HG03025 (cell line): ENCODE results near the gene HSH2D.

Source experiments
- ATAC-seq: cut with Tn5 transposase; IDR thresholded peaks from one replicate; pipeline ENCODE4 v1.9.1; 2021; ENCODE audit warnings: mild to moderate bottlenecking, moderate library complexity; ENCODE audit not compliant: unreplicated experiment, low FRiP score

HSH2D gene

GRCh38 chr19:16190736-16191135 lies 47.3 kb downstream of the HSH2D start:
- no peak for ATAC-seq

GRCh38 chr19:16191216-16191908 lies 47.9 kb downstream of the HSH2D start:
- no peak for ATAC-seq

DNA sequence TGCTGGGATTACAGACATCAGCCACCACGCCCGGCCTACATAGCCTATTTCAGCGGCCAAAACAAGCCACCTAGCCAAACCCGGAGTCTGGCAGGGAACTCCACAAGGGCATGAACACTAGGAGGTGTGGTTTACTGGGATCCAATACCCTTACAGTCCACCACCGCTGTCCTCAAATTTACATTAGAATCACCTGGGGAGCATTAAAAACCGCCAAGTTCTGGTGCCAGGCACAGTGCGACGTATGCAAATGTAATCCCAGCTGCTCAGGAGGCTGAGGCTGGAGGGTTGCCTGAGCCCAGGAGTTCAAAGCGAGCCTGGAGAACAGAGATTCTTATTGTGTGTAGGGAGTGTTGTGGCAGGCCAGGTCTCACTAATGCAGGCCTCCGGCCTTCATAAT lies 50.0 kb downstream of the HSH2D start:
- ATAC-seq: no peak

DNA sequence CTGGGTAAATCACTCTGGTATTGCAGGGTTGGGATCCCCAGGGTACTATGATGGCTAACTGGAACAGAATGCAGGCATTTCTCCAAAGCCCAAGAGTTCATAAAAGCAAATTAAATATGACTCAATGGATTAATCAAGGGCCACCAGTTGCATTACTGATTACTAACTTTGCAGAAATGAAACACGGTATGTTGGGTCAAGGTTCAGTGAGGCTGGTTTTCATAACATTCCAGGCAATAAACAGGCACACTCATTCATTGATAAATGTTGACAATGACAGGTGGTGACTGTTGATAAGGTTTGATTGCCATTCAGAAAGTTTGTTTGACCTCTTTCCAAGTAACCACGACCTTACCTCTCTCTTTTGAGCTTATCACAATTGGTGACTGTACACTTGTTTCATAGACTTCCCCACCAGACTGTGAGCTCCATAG lies 53.7 kb downstream of the HSH2D start:
- no peak for ATAC-seq

DNA sequence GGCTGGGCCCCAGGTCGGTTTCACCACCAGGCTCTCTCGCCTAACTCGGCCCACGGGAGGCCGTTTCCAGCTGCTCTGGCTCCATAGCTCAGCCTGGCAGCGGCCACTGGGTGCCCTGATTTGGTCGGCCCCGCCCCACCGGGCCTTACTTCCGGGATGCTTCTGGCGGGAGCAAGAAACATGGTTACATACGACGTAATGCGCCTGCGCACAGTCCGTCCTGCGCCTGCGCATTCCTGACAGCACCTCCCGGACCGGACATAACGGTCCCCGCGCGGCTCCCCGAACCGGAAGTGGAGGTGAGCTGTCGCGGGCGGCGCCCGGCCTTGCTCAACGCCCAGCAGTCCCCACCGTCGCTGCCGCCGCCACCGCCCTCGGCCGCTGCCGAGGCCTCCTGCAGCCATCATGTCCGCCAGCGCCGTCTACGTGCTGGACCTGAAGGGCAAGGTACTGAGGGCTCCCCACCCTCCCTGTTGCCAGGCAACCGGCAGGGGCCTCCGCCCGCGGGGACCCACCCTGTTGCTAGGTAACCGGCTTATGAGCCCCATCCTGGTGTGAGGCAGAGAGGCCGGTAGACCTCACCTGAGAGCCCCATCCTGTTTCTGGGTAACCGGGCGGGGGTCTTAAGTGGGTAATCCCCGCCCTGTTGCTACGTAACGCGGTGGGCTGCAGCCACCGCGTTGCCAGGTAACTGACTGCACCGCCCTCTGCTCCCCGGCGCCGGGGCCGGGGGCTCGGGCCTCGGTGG lies 54.3 kb downstream of the HSH2D start, which contains the start of gene AP1M1:
Gene AP1M1, plus strand, starts transcription at position 290 of the 748 bp plus-strand sequence. Its CDS starts 116 bp downstream, at position 406.
- ATAC-seq: peak; percentile 65

- no peak for ATAC-seq
Observed at GRCh38 chr19:16198370-16198651, 54.8 kb downstream of the HSH2D start.

GRCh38 chr19:16199275-16199932 lies 55.9 kb downstream of the HSH2D start:
- no peak for ATAC-seq

GRCh38 chr19:16200038-16201010 lies 56.8 kb downstream of the HSH2D start:
- no peak for ATAC-seq

DNA sequence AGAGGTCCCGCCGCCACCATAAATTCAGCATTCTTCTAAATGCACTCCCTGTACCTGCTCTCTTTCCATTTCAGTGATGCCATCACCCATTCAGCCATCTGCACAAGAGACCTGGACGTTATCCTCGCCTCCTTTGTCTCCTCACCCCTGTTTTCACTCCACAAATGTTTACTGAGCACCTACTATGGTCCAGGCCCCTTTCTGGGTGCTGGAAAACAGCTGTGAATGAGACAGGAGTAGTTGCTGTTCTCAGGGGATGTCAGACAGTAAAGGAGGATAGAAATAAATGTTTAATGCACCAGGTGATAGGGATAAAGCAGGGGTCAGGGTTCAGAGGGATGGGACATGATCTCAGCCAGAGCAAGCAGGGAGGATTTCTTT lies 57.5 kb downstream of the HSH2D start:
- no peak for ATAC-seq

DNA sequence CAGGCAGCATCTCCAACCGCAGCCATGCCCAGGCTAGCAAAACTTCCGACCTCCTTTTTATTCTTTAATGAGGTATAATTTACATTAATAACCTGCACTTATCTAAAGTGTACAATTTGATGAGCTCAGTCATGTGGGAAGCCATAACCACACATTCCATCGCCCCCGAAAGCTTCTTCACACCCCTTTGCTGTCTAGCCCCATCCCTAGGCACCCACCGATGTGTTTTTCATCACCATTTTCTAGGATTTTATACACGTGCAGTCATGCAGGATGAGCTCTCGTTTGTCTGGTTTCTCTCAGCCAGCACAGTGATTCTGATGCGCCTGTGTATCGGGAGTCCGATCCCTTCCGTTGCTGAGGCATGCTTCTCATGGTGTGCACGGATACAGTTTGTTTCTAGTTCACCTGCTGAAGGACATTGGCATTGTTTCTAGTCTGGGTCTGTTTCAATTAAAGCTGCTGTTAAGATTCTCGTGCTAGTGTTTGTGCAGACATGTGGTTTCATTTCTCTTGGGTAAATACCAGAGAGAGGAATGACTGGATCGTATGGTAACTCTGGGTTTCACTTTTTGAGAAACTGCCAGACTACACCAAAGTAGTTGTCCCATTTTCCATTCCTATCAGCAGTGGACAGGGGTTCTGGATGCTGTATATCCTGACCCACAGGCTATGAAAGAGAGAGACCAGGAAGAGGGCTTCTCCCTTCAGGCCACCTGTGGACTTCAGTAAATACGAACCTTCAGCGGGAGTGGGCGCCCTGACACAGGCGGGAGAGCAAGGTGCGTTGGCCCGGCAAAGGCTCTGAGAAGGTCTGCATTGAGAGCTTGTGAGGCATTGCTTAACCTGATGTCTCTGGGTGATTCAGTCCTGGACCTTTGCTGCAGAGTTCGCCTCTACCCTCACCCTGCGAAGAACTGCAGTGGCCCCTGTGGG lies 59.1 kb downstream of the HSH2D start:
- no peak for ATAC-seq

DNA sequence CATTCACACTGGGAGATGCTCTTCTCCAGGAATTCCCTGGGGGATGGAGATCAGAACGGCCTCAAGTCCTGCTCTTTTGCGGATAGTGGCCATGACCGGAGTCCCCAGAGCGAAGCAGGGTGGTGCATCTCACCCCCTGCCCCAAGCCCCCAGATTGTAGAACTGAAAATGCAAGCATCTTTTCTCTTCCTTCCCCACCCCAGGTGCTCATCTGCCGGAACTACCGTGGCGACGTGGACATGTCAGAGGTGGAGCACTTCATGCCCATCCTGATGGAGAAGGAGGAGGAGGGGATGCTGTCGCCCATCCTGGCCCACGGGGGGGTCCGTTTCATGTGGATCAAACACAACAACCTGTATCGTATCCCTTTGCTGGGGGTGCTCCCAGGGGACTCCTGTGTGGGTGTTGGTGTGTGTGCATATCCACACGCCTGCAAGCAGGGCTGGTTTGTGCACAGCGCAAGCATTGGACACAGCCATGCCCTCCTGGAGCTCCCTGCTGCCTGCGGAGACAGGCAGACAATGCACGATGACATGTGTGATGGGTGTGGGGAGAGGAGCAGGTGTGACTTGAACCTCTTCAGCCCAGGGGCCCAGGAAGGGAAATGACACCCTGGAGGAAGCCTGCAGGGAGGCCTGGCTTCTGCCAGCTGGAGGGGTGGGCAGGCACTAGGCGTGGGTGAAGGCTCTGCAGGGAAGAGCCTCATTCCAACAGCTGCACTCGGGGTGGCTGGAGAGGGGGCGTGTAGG lies 59.9 kb downstream of the HSH2D start:
- no peak for ATAC-seq

GRCh38 chr19:16204005-16204294 lies 60.5 kb downstream of the HSH2D start:
- no peak for ATAC-seq

DNA sequence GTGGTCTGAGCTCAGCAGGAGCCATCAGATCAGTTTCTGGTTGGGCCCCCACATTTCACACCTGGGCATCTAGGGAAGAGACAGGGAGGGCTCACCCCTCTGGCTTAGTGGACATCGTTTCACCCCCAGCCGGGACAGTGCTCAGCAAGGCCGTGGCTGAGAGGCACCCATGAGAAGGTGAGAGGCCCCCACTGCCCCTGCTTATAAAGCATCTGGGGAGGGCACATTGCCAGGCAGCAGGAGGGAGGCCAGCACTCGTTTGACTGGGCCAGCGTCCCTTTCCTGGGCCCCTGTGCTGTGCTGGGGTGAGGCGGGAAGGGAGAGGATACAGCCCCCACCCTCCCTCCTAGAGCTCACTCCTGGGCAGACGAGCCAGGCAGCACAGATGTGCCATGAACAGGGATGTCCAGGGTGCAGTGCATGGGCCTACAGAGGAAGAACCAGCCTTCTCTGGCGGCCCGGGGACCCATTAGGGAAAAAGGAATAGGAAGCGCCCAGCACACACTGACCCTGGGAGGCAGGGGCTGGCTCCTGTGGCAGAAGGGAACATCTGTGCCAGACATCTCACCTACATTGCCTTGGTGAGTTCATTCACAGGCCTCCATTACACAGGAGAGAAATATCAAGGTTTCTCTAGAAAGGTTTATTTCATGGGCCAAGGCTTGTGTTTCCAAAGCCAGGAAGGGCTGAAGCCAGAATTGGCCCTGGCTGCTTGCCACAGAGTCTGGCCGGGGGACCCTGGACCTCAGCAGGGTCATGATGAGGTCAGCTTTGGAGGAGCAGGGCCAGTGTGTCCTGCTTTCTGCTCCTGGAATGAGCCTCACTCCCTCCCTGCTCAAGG lies 61.9 kb downstream of the HSH2D start:
- no peak for ATAC-seq

GRCh38 chr19:16206046-16206605 lies 62.6 kb downstream of the HSH2D start:
- no peak for ATAC-seq

DNA sequence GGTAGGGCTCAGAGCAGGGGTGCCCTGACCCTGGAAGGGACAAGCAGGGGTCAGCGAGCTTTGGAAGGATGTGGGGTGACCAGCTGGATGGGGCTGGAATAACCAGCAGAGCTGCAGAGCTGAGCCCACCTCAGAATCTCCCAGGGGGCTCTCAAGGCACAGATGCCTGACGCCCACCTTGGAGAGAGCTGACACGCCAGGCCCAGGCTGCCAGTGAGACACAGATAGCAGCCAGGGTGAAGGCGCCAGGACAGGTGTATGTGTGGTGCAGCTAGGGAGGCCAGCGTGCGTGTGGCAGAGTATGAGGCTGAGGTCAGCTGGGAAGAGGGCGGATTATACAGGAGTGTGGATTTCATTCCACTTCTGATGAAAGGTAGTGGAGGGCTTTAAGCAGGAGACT lies 63.2 kb downstream of the HSH2D start:
- ATAC-seq: no peak

DNA sequence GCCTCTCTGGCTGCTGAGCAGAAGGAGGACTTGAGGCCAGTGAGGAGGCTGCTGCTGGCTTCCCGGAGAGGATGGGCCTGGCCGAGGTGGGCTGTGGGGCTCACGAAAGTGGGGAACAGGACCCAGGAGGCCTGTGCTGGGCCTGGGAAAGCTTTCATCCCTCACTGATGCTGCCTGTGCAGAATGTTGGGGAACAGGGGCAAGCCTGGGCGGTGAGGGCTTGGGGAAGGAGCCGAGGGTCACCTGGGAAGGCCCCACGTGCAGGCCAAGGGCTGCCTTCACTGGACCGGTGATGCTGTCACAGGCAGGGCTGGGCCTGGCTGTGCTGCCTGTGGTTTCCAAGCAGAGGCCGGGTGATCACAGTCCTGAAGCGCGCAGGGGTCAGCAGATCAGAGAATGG lies 63.6 kb downstream of the HSH2D start:
- ATAC-seq: no peak

- no peak for ATAC-seq
Observed at GRCh38 chr19:16207490-16208025, 64.1 kb downstream of the HSH2D start.
